BLaER1 (cell line): ENCODE results near the gene TMEM205.

ENCODE experiments used
- H3K27ac ChIP-seq: shearing (Covaris generic); formaldehyde crosslinking; 2 replicates; pipeline ENCODE4 v1.8.1; 2022
- H3K27me3 ChIP-seq: shearing (Covaris generic); formaldehyde crosslinking; 2 replicates; pipeline ENCODE4 v1.8.1; 2022
- H3K36me3 ChIP-seq: shearing (Covaris generic); formaldehyde crosslinking; 2 replicates; pipeline ENCODE4 v1.8.1; 2022
- H3K4me1 ChIP-seq: shearing (Covaris generic); formaldehyde crosslinking; 2 replicates; pipeline ENCODE4 v1.8.1; 2022
- H3K4me2 ChIP-seq: shearing (Covaris generic); formaldehyde crosslinking; 2 replicates; pipeline ENCODE4 v1.8.1; 2022
- H3K4me3 ChIP-seq: shearing (Covaris generic); formaldehyde crosslinking; 2 replicates; pipeline ENCODE4 v1.8.1; 2022
- H3K9ac ChIP-seq: shearing (Covaris generic); formaldehyde crosslinking; 2 replicates; pipeline ENCODE4 v1.8.1; 2022
- H3K9me3 ChIP-seq: shearing (Covaris generic); formaldehyde crosslinking; 2 replicates; pipeline ENCODE4 v1.8.1; 2022
- H4K20me1 ChIP-seq: shearing (Covaris generic); formaldehyde crosslinking; 2 replicates; pipeline ENCODE4 v1.8.1; 2022
- Cebpa-rat ChIP-seq: shearing (Covaris generic); IDR thresholded peaks from 2 replicates; pipeline ENCODE4 v1.8.1; 2022

The TMEM205 gene

DNA sequence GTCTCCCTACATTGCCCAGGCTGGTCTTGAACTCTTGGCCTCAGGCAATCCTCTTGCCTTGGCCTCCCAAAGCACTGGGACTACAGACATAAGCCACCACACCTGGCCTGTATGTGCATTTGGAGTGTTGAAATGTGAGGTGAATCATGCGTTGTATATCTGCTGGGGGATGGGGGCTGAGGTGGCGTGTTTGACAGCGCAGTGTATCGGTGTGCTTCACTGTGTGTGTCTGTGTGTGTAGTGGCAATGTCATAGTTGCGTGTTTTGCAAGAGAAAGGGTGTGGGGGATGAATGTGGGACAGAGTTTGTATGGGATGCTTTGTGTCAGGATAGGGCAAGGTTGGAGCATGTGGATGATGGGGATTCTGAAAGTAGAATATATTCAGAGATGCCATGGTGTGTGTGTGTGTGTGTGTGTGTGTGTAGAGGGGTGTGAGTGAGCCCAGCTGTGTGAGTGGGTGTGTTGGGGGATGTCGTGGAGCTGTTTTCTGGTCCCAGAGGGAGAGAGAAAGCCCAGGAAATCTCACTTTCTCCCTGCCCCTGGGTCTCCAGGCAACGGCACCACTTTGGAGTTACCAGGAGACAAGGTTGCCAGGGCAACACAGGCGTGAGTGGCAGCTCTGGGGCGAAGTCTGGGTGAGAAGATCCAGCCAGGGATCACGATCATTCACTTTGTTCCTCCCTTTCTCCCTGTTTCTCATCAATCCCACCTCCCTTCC lies 27.3 kb upstream of the TMEM205 start:
- no peaks in the 10 kb centered on the region for H3K27me3 ChIP-seq
- H3K36me3 ChIP-seq = no peaks in the 10 kb centered on the region
- no peaks in the 10 kb centered on the region for H3K9me3 ChIP-seq
- no peak for TF ChIP-seq Cebpa-rat
- H4K20me1 ChIP-seq = 0 out of 2 replicates have a peak, but pooled peaks cover 6% of the 10 kb centered on the region
- peak overlapping the region; percentile 80 for H3K4me2 ChIP-seq
- H3K27ac ChIP-seq = no peak overlapping the region
- peaks cover 43% of the 10 kb centered on the region for H3K4me1 ChIP-seq
- H3K9ac ChIP-seq = no peak overlapping the region
- no peak overlapping the region for H3K4me3 ChIP-seq

DNA sequence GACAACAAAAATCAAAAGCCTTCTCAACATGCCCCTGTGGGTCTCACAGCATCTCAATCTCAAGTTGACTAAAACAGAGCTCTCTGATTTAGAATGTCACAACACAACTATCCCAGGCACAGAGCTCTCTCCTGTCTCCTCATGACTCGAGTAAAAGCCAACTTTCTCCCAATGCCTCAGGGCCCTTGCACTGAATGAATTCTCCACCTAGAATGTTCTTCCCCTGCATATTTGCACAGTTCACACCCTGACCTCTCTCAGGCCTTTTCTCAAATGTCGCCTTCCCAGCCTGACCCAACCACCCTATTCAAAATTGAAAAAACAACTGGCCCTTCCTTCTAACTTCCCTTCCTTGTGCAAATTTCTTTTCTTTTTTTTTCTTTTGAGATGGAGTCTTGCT lies 24.7 kb upstream of the TMEM205 start:
- Histone ChIP-seq H3K36me3 (peaks cover 6% of the 10 kb centered on the region; the same call in 1 of the 2 replicates), H3K27me3 (no peaks in the 10 kb centered on the region), H3K9ac (no peak overlapping the region), H3K4me3 (no peak overlapping the region), H3K9me3 (no peaks in the 10 kb centered on the region), H3K27ac (no peak overlapping the region), H3K4me2 (no peak overlapping the region), H3K4me1 (peaks cover 17% of the 10 kb centered on the region), H4K20me1 (0 out of 2 replicates have a peak, but pooled peaks cover 6% of the 10 kb centered on the region)
- TF ChIP-seq Cebpa-rat = no peak

DNA sequence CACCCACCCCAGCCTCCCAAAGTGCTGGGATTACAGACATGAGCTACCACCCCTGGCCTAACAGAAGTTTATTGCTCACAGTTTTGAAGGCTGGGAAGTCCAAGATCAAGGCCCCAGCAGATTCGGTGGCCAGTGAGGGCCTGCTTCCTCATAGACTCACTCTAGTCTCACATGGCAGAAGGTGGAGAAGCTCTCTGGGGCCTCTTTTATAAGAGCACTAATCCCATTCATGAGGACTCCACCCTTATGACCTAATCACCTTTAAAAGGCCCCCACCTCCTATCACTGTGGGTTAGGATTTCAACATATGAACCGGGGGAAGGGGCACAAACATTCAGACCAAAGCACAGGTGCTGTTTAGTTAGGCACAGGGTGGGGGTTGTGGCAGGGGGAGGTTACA lies 21.5 kb upstream of the TMEM205 start:
- Histone ChIP-seq H3K27me3 (no peaks in the 10 kb centered on the region), H4K20me1 (0 out of 2 replicates have a peak, but pooled peaks cover 6% of the 10 kb centered on the region), H3K36me3 (peaks cover 16% of the 10 kb centered on the region; the same call in 1 of the 2 replicates), H3K4me3 (no peak overlapping the region), H3K4me1 (no peaks in the 10 kb centered on the region), H3K27ac (no peak overlapping the region), H3K9ac (no peak overlapping the region), H3K9me3 (no peaks in the 10 kb centered on the region), H3K4me2 (no peak overlapping the region)
- no peak for TF ChIP-seq Cebpa-rat

DNA sequence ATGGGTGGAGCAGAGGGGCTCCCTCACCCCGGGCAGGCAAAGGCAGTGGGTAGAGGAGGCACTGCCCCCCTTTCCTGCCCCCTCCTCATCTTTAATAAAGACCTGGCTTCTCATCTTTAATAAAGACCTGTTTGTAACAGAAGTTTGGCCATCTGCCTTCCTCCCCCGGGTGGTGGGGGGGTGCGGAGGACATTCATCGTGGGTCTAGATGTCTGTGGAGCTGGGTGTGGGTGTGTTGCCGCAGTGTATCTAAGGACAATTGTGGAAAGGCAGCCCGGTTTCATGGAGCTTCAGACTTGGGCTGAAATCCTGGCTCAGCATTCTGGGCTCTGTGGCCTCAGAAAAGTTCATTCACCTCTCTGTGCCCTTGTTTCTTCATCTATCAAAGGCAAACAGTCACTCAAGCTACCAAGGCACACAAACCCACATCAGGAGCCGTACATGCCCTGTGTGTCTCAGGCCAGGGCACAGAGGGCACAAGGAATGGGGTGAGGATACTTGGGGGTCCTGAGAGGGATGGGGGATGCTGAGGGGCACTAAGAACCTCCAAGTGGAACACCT lies 19.6 kb upstream of the TMEM205 start:
- no peak overlapping the region for H3K27ac ChIP-seq
- no peaks in the 10 kb centered on the region for H3K27me3 ChIP-seq
- peaks cover 16% of the 10 kb centered on the region; the same call in 1 of the 2 replicates for H3K36me3 ChIP-seq
- H3K4me1 ChIP-seq = no peaks in the 10 kb centered on the region
- TF ChIP-seq Cebpa-rat = no peak
- no peaks in the 10 kb centered on the region for H3K9me3 ChIP-seq
- H3K9ac ChIP-seq = no peak overlapping the region
- H3K4me3 ChIP-seq = no peak overlapping the region
- 0 out of 2 replicates have a peak, but pooled peaks cover 6% of the 10 kb centered on the region for H4K20me1 ChIP-seq
- H3K4me2 ChIP-seq = no peak overlapping the region

DNA sequence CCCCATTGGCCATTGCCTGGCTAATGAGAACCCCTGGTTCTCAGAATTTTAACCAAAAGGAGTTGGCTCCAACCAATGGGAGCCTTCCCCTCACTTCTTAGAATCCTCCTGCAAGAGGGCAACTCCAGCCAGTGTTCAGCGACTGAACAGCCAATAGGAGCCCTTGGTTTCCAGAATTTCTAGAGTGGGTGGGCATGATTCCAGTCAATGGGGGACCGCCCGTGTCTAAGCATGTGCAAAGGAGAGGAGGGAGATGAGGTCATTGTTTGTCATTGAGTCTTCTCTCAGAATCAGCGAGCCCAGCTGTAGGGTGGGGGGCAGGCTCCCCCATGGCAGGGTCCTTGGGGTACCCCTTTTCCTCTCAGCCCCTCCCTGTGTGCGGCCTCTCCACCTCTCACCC lies 18.9 kb upstream of the TMEM205 start:
- Histone ChIP-seq H3K4me2 (no peak overlapping the region), H3K4me1 (no peaks in the 10 kb centered on the region), H3K36me3 (peaks cover 16% of the 10 kb centered on the region; the same call in 1 of the 2 replicates), H3K27ac (no peak overlapping the region), H3K27me3 (no peaks in the 10 kb centered on the region), H3K9ac (no peak overlapping the region), H3K9me3 (no peaks in the 10 kb centered on the region), H3K4me3 (no peak overlapping the region), H4K20me1 (0 out of 2 replicates have a peak, but pooled peaks cover 6% of the 10 kb centered on the region)
- TF ChIP-seq Cebpa-rat = no peak

DNA sequence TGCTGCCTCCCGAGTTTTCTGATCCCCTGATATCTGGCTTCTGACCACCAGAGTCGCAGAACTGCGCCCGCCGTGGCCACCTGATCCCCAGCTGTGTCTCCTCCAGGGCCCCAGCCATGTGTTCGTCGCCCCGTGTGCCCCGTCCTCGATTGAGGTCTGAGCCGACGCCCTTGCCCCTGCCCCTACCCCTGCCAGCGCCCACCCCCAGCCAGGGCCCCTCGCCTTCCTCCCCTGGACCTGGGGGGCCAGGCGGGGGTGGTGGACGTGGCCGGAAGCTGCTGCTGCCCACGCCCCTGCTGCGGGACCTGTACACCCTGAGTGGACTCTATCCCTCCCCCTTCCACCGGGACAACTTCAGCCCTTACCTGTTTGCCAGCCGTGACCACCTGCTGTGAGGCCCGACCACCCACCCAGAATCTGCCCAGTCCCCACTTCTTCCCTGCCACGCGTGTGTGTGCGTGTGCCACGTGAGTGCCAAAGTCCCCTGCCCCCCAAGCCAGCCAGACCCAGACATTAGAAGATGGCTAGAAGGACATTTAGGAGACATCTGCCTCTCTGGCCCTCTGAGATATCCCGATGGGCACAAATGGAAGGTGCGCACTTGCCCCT lies 18.3 kb upstream of the TMEM205 start:
- Histone ChIP-seq H3K4me2 (no peak overlapping the region), H3K27ac (no peak overlapping the region), H3K36me3 (peaks cover 16% of the 10 kb centered on the region; the same call in 1 of the 2 replicates), H3K4me3 (no peak overlapping the region), H3K27me3 (no peaks in the 10 kb centered on the region), H3K9me3 (no peaks in the 10 kb centered on the region), H4K20me1 (0 out of 2 replicates have a peak, but pooled peaks cover 1% of the 10 kb centered on the region), H3K9ac (no peak overlapping the region), H3K4me1 (no peaks in the 10 kb centered on the region)
- TF ChIP-seq Cebpa-rat = no peak

DNA sequence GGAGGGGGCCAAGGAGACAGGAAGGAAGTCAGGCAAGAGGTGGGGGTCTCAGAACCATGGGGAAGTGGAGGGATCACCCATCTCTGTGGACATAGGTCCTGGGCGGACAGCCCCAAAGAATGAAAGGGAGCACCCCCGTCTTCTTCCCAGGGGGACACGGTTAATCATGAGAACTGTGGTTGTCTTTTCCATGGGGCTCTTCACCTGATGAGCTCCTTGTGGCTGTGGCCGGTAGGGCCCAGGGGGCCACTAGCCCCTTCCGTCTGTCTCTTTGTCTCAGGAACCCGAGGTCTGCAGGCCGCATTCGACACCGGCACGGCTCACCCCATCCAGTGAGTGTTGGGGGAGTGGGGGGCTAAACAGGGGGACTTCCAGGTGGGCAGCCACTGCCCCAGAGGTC lies 17.8 kb upstream of the TMEM205 start:
- no peaks in the 10 kb centered on the region for H3K4me1 ChIP-seq
- no peak overlapping the region for H3K27ac ChIP-seq
- H3K4me3 ChIP-seq = no peak overlapping the region
- H3K9me3 ChIP-seq = no peaks in the 10 kb centered on the region
- H3K4me2 ChIP-seq = no peak overlapping the region
- no peaks in the 10 kb centered on the region for H4K20me1 ChIP-seq
- H3K27me3 ChIP-seq = no peaks in the 10 kb centered on the region
- TF ChIP-seq Cebpa-rat = no peak
- H3K36me3 ChIP-seq = peaks cover 16% of the 10 kb centered on the region; the same call in 1 of the 2 replicates
- no peak overlapping the region for H3K9ac ChIP-seq

DNA sequence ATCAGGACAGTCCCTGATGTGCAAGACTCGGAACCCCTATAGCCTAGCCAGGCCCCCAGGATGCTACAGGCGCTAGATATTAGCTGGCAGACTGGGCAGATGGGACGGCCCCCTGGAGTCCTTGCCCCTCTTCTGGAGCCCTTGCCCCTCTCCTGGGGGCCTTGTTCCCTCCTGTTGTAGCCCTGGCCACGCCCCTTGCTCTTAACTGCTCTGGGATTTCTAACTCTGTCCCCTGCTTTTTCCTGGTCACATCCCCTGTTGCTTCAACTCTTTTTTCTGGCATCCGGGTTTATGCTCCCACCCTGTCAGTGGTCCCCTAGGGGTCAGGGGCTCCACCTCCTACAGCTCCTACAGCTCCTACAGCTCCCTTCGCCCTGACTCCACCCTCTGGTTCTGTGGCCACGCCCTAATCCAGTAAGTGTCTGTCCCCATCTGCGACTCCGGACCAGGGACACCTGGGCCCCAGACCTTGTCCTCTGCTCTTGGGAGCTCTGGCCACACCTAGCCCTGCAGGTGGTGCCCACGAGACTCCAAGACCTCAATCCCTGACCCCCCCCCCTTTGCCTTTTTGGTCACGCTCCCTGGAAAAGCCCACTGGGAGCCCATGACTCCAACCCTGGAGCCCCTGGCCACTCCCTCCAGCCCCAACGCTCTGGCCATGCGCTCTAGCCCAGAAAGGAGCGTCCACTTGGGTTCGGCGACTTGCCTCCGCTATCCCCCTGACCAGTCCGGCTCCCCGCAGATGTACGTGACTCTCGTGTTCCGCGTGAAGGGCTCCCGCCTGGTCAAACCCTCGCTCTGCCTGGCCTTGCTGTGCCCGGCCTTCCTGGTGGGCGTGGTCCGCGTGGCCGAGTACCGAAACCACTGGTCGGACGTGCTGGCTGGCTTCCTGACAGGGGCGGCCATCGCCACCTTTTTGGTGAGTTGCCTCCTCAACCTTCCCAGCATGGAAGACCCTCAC lies 16.0 kb upstream of the TMEM205 start:
- H3K9me3 ChIP-seq = no peaks in the 10 kb centered on the region
- no peak for TF ChIP-seq Cebpa-rat
- no peak overlapping the region for H3K4me2 ChIP-seq
- no peaks in the 10 kb centered on the region for H4K20me1 ChIP-seq
- H3K4me1 ChIP-seq = no peaks in the 10 kb centered on the region
- H3K4me3 ChIP-seq = no peak overlapping the region
- H3K9ac ChIP-seq = no peak overlapping the region
- no peaks in the 10 kb centered on the region for H3K27me3 ChIP-seq
- peaks cover 10% of the 10 kb centered on the region; the same call in 1 of the 2 replicates for H3K36me3 ChIP-seq
- no peak overlapping the region for H3K27ac ChIP-seq

DNA sequence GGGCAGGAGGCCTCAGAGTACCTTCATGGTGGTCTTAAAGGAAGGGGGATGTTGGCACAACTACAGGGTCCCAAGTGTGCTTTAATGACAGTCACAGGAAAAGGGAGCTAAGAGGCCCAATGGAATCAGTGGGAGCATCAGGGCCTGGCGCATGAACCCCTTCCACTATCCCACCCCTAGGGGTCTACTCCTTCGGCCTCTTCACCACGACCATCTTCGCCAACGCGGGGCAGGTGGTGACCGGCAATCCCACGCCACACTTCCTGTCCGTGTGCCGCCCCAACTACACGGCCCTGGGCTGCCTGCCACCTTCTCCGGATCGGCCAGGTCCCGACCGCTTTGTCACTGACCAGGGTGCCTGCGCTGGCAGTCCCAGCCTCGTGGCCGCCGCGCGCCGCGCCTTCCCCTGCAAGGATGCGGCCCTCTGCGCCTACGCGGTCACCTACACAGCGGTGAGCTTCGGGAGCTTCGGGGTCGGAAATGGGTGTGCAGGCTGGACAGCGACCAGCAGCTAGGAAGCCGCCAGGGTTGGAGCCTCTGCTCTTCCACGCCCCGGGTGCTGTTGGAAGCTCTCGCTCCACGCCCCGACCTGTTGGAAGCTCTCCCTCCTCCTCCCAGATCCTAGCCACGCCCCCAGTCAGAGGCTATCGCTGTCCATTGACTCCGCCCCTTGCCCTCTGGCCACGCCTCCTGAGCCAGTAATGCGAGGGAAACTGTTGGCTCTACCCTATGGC lies 15.1 kb upstream of the TMEM205 start:
- no peak for TF ChIP-seq Cebpa-rat
- Histone ChIP-seq H3K27ac (no peak overlapping the region), H3K4me1 (peaks cover 4% of the 10 kb centered on the region), H3K9ac (no peak overlapping the region), H4K20me1 (no peaks in the 10 kb centered on the region), H3K9me3 (no peaks in the 10 kb centered on the region), H3K4me2 (no peak overlapping the region), H3K36me3 (peaks cover 10% of the 10 kb centered on the region; the same call in 1 of the 2 replicates), H3K4me3 (no peak overlapping the region), H3K27me3 (no peaks in the 10 kb centered on the region)
